Measurements from ENCODE around the gene MCF2.

The MCF2 gene

DNA sequence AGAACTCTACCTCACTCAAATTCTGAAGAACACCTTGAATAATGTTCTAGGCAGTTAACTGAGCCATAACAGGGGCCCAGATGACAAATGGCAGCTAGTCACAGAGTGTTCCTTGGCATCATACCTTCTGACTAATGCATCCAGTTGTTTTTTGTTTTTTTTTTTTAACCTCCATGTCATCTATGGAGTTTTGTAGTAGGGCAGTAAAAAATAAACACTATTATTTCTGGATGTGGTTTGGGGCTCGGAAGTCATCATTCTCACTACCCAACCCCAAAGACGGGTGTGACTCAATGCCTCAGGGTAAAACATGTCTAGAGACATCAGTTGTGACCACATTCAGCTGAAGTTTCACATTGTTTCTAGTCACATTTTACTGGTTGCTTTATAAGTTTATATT, 31.2 kb upstream of the MCF2 start:
- TF ChIP-seq, protein P1, sequence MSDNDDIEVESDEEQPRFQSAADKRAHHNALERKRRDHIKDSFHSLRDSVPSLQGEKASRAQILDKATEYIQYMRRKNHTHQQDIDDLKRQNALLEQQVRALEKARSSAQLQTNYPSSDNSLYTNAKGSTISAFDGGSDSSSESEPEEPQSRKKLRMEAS (IDR thresholded peaks at IDR 0.05): no peak
- TF ChIP-seq EGR1 (IDR thresholded peaks at IDR 0.05) (no peak), EP300 (IDR thresholded peaks at IDR 0.05; ENCODE audit: borderline replicate concordance) (no peak), NFIC (IDR thresholded peaks at IDR 0.05) (no peak), FOXM1 (IDR thresholded peaks at IDR 0.05; ENCODE audit: borderline replicate concordance, low read depth) (no peak), YY1 (IDR thresholded peaks at IDR 0.05; ENCODE audit: low read depth) (no peak), CEBPB (IDR thresholded peaks at IDR 0.05) (no peak), TCF12 (IDR thresholded peaks at IDR 0.05; ENCODE audit: low read depth) (no peak), TAF1 (IDR thresholded peaks at IDR 0.05; ENCODE audit: low read depth) (no peak), TEAD4 (IDR thresholded peaks at IDR 0.05) (no peak), ZBTB7A (IDR thresholded peaks at IDR 0.05; ENCODE audit: low read depth) (no peak), CREB1 (IDR thresholded peaks at IDR 0.05; ENCODE audit: low read depth) (no peak), RAD21 (IDR thresholded peaks at IDR 0.05; ENCODE audit: low read depth) (no peak)
- TF ChIP-seq, protein P2, sequence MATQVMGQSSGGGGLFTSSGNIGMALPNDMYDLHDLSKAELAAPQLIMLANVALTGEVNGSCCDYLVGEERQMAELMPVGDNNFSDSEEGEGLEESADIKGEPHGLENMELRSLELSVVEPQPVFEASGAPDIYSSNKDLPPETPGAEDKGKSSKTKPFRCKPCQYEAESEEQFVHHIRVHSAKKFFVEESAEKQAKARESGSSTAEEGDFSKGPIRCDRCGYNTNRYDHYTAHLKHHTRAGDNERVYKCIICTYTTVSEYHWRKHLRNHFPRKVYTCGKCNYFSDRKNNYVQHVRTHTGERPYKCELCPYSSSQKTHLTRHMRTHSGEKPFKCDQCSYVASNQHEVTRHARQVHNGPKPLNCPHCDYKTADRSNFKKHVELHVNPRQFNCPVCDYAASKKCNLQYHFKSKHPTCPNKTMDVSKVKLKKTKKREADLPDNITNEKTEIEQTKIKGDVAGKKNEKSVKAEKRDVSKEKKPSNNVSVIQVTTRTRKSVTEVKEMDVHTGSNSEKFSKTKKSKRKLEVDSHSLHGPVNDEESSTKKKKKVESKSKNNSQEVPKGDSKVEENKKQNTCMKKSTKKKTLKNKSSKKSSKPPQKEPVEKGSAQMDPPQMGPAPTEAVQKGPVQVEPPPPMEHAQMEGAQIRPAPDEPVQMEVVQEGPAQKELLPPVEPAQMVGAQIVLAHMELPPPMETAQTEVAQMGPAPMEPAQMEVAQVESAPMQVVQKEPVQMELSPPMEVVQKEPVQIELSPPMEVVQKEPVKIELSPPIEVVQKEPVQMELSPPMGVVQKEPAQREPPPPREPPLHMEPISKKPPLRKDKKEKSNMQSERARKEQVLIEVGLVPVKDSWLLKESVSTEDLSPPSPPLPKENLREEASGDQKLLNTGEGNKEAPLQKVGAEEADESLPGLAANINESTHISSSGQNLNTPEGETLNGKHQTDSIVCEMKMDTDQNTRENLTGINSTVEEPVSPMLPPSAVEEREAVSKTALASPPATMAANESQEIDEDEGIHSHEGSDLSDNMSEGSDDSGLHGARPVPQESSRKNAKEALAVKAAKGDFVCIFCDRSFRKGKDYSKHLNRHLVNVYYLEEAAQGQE (IDR thresholded peaks at IDR 0.05; ENCODE audit: low read depth): no peak
- TF ChIP-seq, protein P3, sequence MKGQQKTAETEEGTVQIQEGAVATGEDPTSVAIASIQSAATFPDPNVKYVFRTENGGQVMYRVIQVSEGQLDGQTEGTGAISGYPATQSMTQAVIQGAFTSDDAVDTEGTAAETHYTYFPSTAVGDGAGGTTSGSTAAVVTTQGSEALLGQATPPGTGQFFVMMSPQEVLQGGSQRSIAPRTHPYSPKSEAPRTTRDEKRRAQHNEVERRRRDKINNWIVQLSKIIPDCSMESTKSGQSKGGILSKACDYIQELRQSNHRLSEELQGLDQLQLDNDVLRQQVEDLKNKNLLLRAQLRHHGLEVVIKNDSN (IDR thresholded peaks at IDR 0.05): no peak

DNA sequence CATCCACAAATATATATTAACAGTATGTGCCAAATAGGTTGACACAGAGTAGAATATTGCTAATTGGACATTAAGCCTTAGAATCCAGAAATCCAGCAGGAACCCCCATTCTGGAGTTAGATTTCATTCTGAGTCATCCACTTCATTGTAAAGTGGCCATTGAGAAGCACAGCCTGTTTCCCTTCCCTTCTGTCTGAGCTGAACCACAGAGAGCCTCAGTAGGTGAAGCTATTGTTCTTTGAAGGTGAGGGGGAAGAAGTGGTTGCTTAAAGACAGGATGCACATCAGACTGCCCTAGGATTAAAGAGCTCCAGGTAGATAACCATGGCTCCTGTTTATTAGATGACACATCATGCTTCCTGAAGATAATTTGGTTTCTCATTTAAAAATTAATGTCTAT, 30.6 kb upstream of the MCF2 start:
- TF ChIP-seq YY1 (IDR thresholded peaks at IDR 0.05; ENCODE audit: low read depth) (no peak), RAD21 (IDR thresholded peaks at IDR 0.05; ENCODE audit: low read depth) (no peak), CREB1 (IDR thresholded peaks at IDR 0.05; ENCODE audit: low read depth) (no peak), CEBPB (IDR thresholded peaks at IDR 0.05) (no peak), EP300 (IDR thresholded peaks at IDR 0.05; ENCODE audit: borderline replicate concordance) (peak; percentile 38; the same call in 1 of the 2 replicates), FOXM1 (IDR thresholded peaks at IDR 0.05; ENCODE audit: borderline replicate concordance, low read depth) (no peak), EGR1 (IDR thresholded peaks at IDR 0.05) (no peak), TAF1 (IDR thresholded peaks at IDR 0.05; ENCODE audit: low read depth) (no peak), TEAD4 (IDR thresholded peaks at IDR 0.05) (no peak), NFIC (IDR thresholded peaks at IDR 0.05) (no peak), TCF12 (IDR thresholded peaks at IDR 0.05; ENCODE audit: low read depth) (peak; percentile 31; the same call in 1 of the 2 replicates), ZBTB7A (IDR thresholded peaks at IDR 0.05; ENCODE audit: low read depth) (no peak)
- TF ChIP-seq, protein P1 (IDR thresholded peaks at IDR 0.05): no peak
- TF ChIP-seq, protein P2 (IDR thresholded peaks at IDR 0.05; ENCODE audit: low read depth): no peak
- TF ChIP-seq, protein P3 (IDR thresholded peaks at IDR 0.05): no peak

DNA sequence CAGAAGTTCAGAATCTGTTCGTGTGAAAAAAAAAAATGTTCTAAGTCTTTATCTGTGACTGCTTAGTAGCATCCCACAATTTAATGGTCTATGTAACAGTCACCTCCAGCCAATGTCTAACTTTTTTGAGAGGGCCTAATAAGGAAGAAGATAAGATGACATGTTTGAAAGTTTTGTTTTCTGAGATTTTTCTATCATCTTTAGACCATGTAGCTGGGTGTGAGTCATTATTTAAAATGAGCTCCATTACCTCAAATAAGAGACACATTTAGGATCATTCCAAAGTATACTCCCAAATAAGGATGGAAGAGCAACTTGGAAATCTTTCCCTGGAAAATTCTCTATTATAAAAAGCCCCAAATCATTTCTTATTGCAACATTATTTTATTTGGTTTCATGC, 28.2 kb upstream of the MCF2 start:
- TF ChIP-seq EP300 (IDR thresholded peaks at IDR 0.05; ENCODE audit: borderline replicate concordance) (no peak), TEAD4 (IDR thresholded peaks at IDR 0.05) (no peak), RAD21 (IDR thresholded peaks at IDR 0.05; ENCODE audit: low read depth) (no peak), ZBTB7A (IDR thresholded peaks at IDR 0.05; ENCODE audit: low read depth) (no peak), TCF12 (IDR thresholded peaks at IDR 0.05; ENCODE audit: low read depth) (no peak), YY1 (IDR thresholded peaks at IDR 0.05; ENCODE audit: low read depth) (no peak), CEBPB (IDR thresholded peaks at IDR 0.05) (no peak), TAF1 (IDR thresholded peaks at IDR 0.05; ENCODE audit: low read depth) (no peak), CREB1 (IDR thresholded peaks at IDR 0.05; ENCODE audit: low read depth) (no peak), EGR1 (IDR thresholded peaks at IDR 0.05) (no peak), NFIC (IDR thresholded peaks at IDR 0.05) (no peak), FOXM1 (IDR thresholded peaks at IDR 0.05; ENCODE audit: borderline replicate concordance, low read depth) (no peak)
- TF ChIP-seq, protein P2 (IDR thresholded peaks at IDR 0.05; ENCODE audit: low read depth): no peak
- TF ChIP-seq, protein P1 (IDR thresholded peaks at IDR 0.05): no peak

DNA sequence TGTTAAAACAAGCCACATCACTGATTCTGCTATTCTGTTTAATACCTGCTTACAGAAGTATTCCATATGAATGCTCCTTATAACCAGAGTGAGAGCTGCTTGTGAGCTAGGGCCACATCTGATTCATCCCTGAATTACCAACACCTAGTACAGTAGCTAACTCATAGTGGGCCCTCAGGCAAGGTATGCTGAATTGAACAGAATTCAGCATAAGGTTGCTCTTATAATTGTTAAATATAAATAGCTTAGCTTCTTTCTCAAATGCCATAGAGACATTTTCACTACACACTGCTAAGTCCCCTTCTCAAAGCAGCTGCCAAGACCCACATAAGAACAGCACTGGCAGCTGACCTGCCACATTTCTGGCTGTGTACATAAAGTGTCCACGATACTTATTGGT, 27.0 kb upstream of the MCF2 start:
- TF ChIP-seq NFIC (IDR thresholded peaks at IDR 0.05): no peak
- TF ChIP-seq RAD21 (IDR thresholded peaks at IDR 0.05; ENCODE audit: low read depth): no peak
- TF ChIP-seq, protein P1 (IDR thresholded peaks at IDR 0.05): no peak
- no peak for TF ChIP-seq FOXM1 (IDR thresholded peaks at IDR 0.05; ENCODE audit: borderline replicate concordance, low read depth)
- TF ChIP-seq TCF12 (IDR thresholded peaks at IDR 0.05; ENCODE audit: low read depth): no peak
- TF ChIP-seq ZBTB7A (IDR thresholded peaks at IDR 0.05; ENCODE audit: low read depth): no peak
- no peak for TF ChIP-seq YY1 (IDR thresholded peaks at IDR 0.05; ENCODE audit: low read depth)
- TF ChIP-seq CREB1 (IDR thresholded peaks at IDR 0.05; ENCODE audit: low read depth): no peak
- TF ChIP-seq, protein P2 (IDR thresholded peaks at IDR 0.05; ENCODE audit: low read depth): no peak
- no peak for TF ChIP-seq TEAD4 (IDR thresholded peaks at IDR 0.05)
- no peak for TF ChIP-seq TAF1 (IDR thresholded peaks at IDR 0.05; ENCODE audit: low read depth)
- TF ChIP-seq CEBPB (IDR thresholded peaks at IDR 0.05): no peak
